Measurements from ENCODE around the gene KHDC4.

The KHDC4 gene

DNA sequence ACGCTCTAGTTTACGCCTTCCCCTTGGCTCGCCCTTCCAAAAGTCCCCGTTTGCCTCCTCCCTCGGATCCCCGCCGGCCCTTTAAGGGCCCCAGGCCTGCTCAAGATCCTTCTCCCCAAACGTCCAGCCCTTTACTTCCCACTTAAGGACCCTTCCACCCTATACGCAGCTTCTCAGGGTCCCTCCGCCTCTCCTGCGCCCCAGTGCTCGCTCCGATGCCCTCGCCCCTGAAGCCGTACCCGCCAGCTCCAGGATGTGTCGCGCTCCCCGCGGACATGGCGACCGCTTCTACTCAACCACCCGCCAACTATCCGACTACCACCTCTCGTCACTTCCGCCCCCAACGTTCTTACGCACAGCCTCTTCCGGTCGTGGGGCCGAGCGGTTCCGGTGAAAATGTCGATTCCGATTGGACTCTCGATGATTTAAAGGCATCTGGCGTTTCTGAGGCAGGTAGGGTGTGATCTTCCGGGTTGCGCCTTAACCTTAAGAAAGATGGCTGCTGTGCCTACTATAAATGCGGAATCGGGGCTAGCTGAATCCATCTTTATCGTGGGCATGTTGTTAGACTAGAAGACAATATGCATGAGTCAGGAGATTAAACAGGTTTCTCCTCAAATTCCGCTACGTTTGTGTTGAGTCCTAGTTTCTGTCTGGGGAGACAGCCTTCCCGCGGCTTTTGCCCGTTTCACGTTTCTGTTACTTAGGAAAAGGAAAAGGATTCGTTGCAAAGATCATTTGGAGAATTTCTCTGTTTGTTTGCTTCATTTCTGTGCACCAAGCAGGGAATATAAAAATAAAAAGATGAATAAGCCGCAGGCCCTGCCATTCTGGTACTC lies at the start of gene KHDC4:
Gene KHDC4 (minus strand): TSS at position 317 of the 839 bp plus-strand sequence. CDS start 40 bp downstream, at position 277.
- peak; percentile 100 for DNase-seq

DNA sequence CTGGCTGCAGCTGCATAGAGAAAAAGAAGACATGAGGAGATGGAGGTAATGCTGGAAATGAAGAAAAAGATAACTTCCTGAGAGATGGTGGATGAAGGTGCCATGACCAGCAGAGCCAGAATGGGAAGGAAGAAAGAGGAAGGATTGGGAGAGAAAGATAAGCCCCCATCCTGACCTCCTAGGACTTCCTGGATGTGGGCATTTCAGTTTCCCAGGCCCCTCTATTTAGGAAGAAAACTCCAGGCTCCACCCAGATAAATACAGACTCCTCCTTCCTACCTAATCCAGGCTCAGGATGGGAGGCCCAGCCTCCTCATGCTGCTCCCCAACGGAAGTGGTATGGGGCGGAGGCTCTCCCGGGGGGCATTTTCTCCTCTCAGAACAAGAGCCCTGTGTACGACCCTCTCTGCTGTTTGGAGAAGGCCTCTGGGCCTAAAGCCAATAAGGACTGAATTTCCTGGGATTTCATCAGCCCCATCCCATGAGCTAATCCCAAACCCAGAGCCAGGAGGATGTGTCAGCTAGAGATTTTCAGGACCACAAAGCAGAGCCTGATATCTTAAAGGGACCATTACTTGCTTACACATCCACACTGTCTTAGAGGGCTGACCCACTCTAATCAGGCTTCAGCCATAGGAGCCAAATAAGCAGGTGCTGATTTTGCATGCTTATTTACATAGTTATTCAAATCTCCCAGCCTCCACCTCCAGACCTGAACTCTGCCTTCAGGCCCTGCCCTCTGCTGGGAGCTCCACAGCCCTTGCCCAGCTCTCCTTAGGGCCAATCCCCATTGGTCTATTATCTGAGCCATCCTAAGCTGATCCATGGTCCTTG lies 49.2 kb upstream of the KHDC4 start:
- DNase-seq, result peak; percentile 90

DNA sequence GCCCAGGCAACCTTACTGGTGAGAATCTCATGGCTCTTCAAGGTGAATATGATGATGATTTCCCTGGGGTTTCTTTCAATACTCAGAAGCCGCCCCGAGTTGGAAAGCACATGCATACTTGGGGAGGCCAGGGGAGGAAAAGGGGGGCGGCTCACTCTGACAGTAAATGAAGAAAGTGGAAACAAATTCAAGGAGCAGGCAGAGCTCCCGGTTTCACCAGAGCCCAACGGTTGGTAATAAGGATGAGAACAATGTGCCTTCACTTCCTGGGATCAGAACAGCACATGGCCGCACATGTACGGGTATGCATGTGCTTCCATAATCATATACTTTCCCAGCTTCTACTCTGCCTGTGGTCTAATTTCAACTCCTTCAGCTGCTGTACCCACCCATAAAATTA lies 47.9 kb upstream of the KHDC4 start:
- no peak for DNase-seq

DNA sequence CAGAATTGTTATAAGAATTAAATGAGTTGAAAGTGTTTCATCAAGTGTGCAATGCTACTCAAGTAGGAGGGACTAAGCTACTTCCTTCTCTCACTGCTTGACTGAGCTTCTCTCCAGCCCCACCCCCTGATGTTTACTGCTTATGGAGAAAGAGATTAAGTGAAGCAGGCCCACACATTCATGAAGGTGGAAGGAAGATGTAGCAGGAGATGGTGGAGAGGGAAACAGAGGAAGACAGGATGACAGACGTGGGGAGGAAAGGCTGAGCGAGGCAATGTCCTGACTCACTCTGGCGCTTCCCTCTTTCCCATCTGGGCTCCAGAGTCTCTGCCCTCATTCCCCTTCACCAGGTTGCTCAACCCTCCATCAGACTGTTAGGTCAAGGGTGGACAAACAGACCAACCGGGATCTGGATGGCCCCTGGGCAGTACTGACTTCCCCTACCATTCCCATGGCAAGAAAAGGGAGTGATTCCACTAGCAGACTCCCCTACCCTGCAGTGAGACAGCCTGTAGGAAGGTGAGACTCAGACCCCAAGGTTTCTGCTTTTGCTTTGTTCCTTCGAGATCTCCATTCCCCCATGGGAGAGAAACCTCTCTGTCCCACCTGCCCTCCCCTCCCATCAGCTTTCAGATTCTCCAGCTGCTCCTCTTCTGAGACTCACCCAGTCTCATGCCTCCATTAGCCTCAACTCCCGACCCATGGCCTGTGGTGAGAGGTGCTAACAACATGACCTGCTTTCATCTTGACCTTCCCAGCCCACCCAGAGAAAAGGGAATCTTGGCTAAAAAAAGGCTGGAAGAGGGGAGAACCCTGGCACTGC lies 47.3 kb upstream of the KHDC4 start:
- DNase-seq, result peak; percentile 65

DNA sequence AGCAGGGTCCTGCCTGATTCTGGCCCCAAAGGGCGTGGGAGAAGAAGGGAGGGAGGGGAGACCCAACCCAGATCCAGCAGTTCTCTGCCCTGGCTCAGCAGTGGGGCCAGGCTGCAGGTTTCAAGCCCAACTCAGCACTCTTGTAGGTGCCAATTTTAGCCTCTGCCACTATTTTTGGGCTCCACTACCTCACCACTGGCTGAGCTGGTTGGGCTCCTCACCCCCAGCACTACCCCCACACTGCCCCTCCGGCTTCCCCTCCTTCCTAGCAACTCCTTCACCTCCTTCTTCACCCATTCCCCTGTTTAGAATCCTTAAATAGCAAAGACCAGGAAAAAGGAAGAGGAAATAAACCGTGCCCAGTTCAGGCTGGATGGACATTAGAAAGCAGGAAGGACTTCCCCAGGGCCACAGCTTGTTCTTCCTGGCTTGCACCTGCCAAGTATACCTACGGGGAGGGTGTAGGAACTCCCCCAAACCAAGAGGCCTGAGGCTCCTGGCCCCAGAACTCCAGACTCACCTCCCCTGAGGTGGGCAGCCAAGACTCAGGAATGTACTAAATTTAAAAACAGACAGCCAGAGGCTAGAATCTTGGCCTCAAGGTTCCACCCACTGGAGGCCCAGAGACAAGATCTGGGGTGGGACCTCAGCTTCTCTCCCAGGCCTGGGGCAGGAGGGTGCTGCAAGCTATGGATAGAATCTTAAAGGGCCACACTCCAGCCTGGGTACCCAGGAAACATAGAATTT lies 45.6 kb upstream of the KHDC4 start:
- no peak for DNase-seq

DNA sequence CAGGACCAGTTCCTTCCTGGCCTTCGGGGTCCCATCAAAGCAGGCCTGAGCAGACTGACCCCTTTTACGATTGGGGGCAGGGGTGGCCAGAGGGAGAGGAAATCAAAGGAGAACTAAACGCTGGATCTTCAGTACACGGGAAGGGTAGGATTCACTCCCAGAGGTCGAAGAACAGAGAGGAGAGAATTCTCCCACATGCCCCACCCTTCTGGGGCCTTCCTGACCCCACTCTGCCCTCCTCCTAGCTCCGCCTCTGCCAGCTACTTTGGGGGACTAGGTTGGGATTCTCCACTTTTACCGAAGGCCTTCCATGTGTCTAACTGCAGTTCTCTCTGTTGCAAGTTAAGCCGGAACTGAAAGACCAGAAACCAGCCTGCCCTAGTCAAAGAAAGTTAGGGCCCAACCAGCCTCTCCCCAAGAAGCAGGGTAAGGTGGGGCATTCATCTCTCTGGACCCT lies 44.8 kb upstream of the KHDC4 start:
- DNase-seq, result peak; percentile 50

DNA sequence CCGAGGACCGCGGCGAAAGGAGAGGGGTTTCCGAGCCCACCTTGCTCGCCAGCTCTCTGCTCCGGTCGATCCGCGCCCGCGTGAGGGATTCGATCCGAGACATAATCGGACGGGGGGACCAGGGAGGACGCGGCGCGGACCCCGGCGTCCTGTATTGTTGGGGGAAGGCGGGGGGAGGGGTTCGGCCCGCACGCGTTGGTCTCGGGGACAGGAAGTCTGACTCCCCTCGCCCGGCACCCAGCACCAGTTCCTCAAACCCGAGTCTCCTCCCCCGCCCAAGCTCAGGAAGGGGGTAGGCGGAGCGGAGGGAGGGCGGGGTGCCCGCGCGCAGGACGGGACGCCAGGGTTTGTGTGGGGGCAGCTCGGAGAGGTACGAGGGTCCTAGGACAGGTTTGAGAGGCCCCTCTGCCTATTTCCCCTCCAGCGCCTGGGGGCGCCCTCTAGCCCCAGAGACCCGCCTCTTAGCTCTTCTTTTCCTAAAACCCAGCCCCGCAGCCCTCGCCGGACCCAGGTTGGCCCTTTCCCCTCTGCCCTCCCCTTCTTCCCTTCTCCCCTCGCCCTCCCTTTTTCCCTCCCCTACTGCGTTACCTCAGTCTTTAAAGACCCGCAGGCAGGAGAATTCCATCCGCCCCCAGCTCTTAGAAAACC lies 44.2 kb upstream of the KHDC4 start, which contains the start of gene ARHGEF2:
Gene ARHGEF2 (minus strand): TSS at position 223 of the 648 bp plus-strand sequence. CDS start 120 bp downstream, at position 103.
- DNase-seq, result peak; percentile 94

DNA sequence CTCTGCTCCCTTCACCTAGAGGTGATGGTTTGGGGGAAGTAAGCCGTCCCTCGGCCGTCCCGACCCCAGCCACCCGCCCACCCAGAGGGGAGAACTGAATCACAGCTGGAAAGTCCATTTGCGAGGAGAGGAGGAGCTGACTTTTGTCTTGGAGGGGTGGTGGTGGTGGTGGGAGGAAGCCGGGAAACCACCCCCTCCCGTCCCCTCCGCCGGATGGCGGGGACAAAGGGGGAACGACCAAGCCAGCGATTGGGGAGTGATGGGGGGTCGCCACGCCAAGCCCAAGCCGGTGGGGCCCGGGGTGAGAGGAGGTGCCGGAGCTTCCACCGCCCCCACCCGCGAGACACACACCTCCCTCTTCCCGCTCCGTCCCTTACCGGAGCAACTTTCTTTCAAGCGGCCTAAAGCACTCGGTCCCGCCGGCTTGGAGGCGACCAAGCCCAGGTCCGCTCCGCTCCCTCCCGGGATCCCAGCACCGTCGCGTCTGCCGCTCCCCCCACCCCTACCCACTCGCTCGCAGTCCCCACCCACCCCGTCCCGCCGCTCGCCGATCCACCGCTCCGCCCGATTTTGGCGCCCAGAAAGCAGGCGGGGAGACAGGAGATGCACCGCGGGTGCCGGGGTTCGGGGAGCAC lies 43.6 kb upstream of the KHDC4 start:
- peak; percentile 62 for DNase-seq

DNA sequence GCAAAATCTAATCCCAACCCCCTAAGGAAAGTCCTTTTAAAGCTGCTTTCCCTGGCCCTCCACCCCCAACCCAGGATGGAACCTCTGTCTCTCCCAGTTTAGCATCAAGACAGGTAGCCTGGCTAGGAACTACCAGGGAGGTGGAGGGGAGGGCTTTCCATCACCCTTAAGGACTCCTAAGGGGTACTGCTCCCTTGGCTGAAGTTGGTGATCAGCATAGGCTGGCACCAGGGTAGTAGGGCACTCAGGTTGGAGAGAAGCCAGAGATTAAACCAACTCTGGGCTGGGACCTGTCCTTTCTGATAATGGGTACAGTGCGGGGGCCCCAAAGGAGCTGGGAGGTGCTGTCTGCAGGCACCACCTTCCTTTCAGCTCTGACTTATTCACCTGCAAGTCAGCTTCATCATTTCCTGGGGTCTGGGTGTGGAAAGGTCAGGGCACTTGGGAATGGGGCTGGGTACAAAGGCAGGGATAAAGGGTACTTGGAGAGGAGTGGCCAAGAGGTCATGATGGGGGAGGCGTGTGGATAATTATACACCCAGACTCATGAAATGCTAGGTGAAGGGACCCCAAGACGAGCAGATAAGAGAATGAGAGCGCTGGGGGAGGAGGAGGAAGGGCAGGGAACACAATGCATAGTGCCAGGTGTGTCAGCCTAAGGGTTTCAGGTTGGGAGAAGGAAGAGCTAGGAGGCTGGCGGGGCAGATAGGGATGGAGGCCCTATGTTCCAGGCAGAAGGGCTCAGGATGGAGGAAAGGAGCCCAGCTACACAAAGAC lies 42.9 kb upstream of the KHDC4 start:
- DNase-seq, result peak; percentile 52

DNA sequence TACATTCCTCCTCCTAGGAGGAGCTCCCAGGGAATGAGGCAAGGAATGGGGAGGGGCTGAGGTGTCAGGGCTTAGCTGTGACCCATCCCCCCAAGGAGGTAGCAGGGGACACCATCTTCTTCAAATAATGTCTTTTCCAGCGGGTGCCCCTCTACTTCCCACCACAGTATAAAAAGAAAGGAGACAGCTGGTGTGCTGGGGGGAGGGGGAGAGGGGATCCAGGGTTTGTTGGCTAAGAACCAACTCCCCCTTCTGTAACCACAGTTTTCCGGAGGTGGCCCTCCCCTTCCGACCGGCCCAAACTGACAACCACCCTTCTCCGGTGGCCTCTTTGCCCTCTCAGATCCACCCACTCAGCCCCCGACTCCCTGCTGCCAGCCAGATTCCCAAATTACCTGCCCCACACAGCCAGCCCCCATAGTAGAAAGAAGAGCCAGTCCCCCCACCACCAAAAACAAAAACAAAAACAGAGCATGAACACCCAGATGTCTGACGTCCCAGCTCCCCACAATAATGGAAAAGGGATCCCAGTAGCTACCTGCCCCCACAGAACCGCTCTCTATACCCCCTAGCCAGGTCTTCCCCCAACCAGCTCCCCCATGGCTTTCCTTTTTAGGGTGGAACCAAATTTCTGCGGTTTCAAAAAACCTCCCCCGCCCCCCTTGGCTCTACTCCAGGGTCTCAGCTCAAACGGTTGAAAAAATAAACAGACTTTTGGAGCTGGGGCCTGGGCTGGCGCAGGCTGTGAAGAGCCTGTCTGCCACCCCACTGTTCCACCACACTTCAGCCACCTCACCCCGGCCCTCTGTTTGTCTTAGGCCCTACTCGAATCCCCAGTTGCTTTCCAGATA lies 42.1 kb upstream of the KHDC4 start:
- DNase-seq, result peak; percentile 93

DNA sequence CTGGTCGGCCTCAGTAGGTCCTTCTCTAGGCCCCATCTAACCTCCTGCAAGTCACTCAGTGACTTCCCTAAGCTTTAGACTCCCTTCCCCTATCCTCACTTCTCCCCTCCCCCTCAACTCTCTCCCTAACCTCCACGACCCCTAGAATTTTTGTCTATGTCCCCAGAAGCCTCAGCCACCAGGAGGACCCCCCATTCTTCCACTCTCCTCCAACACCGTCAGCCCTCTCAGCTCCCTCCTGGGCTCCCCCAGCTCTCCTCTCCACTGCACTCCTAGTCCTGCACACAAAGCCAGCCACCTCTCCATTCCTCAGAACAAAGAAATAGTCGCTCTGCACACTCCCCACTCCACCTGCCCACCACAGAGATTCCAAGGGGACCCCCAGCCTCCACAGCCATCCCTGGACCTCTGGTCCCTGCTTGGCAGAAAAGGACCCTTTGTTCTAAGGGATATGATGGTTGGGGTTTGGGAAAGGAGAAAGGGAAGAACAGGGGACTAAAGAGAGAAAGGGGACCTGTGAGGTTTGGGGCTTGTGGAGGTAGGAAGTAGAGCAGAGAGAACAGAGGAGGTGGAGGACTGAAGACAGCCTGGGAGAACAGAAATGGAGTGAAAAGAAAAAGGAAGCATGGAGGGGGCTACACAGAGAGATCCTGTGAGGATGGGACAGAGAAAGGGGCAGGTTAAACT lies 41.3 kb upstream of the KHDC4 start:
- peak; percentile 44 for DNase-seq

DNA sequence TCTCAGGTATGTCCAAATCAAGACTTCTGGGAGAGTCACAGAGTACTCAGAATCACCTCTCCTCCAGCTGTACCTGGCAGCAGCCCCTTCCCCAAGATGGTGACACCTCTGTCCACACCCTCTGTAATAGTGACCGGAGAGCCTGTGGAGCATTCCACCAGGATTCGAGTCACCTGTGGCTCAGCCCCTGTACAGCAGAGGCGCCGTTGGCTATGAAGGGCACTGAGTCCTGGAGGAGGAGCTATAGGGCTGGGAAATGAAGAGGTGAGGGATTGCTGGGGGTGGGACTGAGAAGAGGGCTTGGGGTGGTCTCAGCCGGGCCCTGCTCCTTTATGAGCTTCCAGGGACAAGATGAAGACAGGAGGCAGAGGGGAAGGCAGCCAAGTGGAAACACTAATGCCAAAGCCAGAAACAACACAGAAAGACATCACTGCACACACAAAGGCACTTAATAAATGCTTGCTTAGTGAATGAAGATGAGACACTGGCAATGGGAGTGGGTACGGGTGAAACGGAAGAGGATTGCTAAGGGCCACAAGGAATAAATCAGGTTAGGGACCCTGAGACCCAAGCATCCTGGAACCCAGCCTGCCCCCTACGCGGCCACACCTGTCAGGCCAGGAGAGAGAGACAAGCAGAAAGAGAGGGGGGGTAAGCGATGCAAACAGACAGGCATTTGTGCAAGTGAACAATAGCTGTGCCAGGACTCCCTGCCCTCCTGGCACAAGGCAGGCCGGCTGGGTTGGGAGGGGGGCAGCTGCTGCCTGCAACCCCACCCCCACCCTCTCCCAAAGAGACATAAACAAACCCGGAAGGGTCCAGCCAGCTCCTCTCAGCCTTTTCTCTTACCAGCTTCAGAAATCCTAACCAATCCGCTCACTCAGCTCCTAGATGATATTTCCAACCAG lies 40.2 kb upstream of the KHDC4 start:
- DNase-seq, result no peak

DNA sequence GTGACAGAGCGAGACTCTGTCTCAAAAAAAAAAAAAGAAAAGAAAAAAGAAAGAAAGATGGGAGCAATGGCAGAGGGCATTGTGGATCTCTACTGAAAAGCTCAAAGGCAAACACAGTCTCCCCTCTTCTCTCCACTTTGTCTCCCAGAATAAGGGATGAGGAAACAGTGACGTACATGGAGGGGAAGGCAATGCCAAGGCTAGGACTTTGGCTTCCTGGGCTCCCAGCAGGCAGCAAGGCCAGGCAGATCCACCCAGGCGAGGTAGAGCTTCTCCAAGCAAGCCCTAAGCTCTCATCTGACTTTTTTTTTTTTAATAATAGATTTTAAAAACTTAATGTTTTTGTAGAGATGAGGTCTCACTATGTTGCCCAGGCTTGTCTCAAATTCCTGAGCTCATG lies 39.5 kb upstream of the KHDC4 start:
- no peak for DNase-seq

DNA sequence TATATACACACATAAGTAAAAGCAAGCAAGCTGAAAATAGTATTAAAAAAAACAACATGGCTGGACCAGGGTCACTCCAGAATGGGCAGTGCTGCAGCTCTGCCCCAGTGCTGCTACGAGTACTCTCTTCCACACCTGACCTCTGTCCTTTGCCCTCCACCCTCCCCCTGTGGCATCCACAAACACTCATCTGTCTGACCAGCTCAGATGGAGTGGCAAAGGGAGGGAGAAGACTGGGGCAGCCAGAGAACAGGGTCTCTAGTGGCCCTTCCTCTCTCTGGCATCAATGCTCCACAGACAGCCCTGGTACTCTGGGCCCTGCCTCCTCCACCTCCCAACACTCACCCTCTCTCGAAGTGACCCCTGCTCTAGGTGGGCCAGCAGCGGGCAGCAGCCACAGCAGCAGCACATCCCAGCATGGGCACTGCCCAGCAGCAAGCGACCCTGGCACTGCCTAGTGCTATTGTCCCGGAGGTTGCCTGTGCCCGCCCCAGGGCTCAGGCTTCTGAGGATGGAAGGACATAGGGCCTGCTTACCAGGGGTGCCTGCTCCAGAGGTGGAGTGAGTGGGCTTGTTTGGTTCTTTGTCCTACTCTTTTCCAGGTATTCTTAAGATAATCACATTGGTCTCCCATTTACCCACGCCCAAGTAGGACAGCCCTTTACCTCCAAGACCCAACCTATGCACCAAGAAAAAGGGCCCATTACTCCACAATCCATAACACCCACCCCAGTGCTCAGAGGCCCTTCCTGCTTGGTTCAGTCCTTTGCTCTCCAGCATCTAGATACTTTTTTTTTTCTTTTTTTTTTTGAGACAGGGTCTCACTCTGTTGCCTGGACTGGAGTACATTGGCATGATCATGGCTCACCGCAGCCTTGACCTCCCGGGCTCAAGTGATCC lies 37.9 kb upstream of the KHDC4 start:
- DNase-seq, result no peak

DNA sequence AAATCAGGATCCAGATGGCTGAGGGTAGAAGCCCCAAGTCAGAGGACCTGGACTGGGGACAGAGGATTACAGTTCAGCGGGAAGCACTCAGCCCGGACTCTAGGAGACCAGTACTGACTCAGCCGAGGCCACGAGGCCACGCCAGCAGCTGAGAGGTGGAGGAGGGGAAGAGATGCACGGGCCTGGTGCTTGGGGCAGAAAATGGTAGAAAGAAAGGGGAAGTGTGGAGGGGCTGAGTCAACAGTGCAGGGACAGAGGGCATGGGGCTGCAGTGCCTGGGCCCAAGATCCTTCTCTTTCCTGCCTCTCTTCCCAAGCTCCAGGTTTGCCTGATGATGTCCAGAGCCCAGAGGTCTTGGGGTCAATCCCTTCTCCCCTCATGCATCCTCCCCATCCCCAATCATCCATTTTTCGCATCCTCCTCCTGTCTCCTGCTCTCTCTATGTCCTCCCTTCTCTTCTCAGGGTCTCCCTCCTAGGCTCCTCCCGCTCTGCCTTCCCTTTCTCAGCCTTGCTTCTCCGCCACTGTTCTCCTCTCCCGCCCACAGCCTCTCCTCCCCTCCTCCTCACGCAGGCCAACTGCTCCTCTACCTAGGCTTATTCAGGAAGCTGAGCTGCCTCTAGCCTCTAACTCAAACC lies 36.4 kb upstream of the KHDC4 start:
- peak; percentile 83 for DNase-seq

DNA sequence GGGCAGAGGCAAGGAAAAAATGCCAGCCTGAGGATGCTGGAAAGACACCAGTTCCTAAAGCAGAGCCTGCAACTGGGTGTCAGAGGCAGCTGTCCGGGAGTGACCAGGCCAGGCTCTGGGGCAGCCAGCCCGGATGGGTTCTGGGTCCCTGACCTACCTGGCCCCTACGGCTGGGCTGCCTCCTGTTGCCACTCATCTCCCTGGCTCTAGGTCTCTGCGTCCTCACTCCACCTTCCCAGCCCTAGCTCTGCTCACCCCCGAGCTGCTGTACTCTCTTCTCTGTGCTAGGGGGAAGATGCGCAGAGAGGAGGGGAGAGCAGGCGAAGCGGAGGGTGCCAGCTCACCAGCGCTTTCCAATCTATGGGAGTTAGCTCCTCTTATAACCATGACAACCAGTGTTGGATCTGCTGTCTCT lies 35.2 kb upstream of the KHDC4 start:
- no peak for DNase-seq
